LNCaP clone FGC (cell line): ENCODE measurements around the gene NRARP.

ENCODE experiments used
- DNase-seq: peaks from one replicate; pipeline ENCODE4 v3.0.0-alpha.2; 2011; ENCODE audit warnings: low read depth
- H3K4me3 ChIP-seq: 2 replicates; pipeline ENCODE4 v1.5.1; 2011; ENCODE audit warnings: mild to moderate bottlenecking, low read depth, low read length, control low read depth
- TF ChIP-seq, protein P1 (sequence below): IDR thresholded peaks from 2 replicates; pipeline ENCODE4 v1.5.1; 2012; ENCODE audit warnings: mild to moderate bottlenecking; ENCODE audit not compliant: control insufficient read depth, insufficient read depth; ENCODE audit errors: extremely low read depth

The NRARP gene

DNA sequence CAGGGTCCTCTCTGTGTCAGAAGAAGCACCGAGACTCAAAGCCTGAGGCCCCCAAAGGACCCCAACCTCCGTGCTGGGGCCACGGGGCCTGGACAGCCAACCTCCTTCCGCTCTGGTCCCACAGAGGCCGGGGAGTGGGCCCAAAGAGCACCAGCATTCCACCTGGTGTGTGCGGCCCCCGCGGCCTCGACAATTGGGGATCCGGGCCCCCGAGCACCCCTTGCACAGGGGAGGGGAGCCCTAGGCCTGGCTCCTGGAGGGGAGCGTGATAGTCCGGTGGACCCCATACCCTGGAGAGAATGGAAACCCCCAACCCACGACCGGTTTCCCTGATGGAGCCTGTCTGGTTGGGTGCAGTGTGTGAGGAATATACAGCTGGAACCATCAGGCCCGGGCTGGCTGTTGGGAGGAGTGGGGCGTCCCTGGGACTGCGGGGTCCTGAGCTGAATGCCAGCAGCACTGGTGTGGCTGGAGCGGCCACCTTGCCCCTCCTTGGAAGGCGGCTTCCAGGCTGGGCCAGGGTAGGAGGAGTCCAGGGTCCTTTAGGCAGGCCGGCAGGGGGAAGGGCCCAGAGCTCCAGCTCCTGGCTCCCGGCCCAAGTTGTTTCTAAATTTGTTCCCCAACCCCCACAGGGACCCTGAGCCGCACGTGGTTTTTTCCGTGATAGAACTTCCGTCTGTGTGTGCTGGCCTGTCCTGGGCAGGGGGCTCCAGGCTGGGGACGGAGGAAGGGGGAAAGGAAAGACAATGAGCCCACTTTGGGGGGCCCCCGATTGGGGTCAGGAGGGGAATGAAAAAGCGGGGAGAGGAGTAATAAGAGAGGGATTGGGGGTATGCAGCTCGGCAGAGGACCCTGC lies 25.4 kb downstream of the NRARP start:
- no peak overlapping the region for H3K4me3 ChIP-seq
- DNase-seq = no peak
- TF ChIP-seq, protein P1, sequence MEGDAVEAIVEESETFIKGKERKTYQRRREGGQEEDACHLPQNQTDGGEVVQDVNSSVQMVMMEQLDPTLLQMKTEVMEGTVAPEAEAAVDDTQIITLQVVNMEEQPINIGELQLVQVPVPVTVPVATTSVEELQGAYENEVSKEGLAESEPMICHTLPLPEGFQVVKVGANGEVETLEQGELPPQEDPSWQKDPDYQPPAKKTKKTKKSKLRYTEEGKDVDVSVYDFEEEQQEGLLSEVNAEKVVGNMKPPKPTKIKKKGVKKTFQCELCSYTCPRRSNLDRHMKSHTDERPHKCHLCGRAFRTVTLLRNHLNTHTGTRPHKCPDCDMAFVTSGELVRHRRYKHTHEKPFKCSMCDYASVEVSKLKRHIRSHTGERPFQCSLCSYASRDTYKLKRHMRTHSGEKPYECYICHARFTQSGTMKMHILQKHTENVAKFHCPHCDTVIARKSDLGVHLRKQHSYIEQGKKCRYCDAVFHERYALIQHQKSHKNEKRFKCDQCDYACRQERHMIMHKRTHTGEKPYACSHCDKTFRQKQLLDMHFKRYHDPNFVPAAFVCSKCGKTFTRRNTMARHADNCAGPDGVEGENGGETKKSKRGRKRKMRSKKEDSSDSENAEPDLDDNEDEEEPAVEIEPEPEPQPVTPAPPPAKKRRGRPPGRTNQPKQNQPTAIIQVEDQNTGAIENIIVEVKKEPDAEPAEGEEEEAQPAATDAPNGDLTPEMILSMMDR = no peak

DNA sequence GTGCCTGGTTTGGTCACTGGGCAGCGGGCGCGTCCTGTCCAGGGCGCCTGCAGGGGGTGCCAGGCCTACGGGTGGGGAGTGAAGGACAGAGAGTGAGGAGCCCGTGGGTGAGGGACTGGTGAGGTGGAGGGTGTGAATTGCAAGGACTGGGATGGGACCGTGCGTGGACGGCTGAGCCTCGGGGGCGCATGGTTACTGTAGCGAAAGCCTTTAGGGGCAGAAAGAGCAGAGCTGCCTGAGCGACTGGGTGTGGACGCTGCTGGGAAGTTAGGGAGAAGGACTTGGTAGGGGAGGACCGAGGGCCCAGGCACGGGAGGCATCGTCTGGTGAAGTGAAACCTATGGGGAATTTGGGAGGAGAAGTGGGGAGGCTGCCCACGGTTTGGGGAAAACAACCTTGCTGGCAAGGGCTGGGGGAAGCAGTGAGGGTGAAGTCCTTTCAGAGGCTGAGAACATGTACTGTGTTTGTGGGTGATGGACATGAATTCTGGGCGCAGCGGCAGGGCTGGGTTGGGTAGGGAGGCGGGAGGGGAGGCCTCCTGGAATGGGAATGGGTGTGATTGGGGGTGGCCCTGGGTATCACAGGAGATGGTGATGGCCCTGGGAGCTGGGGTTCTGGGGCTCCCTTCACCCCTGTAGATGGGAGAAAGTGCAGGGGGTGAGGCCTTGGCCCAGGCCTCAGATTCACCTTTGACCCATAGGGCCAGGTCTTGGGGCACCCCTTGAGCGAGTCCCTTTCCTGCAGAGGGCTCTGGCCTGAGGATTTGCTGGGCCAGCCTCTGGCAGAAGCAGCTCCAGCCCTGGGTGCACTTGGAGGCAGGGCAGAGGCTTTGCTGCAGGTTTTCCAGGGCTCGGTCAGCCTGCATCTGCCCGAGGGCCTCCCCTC lies 26.2 kb downstream of the NRARP start:
- DNase-seq = no peak
- no peak overlapping the region for H3K4me3 ChIP-seq
- TF ChIP-seq, protein P1 = no peak

DNA sequence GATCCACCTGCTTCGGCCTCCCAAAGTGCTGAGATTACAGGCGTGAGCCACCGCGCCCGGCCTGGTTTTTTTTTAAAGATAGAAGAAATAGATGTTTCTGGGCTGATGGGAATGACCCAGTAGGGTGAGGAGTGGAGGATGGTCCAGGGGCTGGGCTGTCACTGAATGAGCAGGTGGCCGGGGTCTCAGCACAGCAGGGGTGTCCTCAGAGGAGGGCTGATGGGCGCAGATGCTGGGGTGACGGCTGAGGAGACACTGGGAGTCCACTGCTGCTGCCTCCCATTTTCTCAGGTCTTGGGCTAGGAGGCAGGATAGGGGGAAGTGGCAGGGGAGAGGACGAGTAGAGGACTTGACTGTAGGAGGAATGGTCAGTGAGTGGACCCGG lies 26.9 kb downstream of the NRARP start:
- no peak for DNase-seq
- no peak overlapping the region for H3K4me3 ChIP-seq
- TF ChIP-seq, protein P1 = no peak

DNA sequence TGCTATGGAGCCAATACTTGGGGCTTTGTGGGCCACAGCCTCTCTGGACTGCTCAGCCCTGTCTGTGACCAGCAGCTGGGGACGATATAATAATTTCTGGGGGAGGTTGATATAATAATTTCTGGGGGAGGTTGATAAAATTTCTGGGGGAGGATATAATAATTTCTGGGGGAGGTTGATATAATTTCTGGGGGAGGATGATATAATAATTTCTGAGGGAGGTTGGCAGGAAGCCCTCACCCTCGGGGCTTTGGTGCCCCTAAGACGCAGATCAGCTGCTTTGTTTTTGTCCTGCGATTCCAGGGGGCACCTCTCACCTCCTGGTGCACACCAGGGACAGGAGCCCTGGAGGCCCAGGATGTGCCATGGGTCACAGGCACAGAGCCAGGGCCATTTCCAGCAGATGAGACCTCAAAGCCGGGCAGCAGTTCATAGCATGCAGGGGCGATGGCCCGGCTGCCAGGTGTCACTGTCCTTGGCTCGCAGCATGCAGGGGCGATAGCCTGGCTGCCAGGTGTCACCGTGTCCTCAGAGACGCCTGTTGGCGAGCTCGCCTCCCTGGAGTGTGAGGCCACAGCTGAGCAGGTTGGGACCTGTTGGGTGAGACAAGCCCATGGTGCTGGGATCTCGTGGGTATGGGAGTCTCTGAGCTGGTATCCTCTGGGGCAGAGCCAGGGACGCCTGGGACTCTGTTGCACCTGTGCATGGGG lies 28.3 kb downstream of the NRARP start:
- TF ChIP-seq, protein P1 = no peak
- DNase-seq = peak; percentile 56
- peak overlapping the region; percentile 35 for H3K4me3 ChIP-seq

DNA sequence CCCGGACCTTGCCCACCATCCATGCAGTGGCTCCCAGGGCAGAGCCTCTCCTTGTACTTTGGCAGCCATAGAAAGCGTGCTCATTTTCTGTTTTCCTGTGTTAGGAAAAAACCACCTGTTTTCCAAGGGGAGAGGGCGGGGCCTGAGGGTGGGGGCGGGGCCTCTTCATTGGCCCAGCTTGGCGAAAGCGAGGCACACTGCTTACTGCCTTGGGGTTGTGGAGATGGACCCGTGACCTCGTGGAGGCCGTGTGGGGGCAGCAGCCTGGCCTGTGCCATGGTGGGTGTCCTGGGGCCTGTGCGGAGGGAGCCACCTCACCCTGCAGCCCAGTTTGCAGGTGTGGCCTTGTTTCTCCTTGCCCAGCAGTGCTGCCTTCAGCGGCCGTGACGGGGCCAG lies 29.0 kb downstream of the NRARP start:
- H3K4me3 ChIP-seq = peak overlapping the region; percentile 35
- TF ChIP-seq, protein P1 = no peak
- no peak for DNase-seq

DNA sequence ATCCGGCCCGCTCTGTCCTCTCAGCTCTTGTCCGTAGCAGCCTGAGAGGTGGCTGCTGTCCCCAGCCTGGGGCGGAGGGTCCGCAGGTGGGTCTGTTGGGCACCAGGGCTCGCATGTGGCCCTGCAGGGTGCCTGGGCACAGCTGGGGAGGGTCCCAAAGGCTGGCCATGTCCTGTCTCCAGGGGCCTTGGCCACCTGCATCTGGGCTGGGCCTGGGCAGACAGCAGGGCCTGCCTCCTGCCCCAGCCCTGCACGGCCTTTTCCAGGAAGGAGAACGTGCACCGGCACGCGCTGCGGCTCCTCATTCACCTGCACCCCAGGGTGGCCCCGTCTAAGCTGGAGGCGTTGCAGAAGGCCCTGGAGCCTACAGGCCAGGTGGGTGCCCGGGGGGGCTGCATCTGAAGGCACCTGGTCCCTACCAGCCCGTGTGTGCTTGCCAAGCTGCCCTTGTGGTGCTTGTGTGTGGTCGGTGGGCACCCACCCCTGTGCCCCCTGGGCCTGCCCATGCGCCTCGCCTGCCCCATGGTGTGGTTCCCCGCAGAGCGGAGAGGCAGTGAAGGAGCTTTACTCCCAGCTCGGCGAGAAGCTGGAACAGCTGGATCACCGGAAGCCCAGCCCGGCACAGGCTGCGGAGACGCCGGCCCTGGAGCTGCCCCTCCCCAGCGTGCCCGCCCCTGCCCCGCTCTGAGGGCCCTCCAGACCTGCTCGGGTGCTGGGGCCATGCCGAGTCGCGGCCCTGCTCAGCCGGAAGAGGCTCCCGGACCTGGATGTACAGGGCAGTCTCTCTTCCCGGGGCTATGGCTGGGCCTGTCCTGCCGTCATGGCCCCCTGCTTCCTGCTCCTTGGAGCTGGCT lies 29.6 kb downstream of the NRARP start:
- TF ChIP-seq, protein P1 = no peak
- no peak overlapping the region for H3K4me3 ChIP-seq
- DNase-seq = no peak
